Measurements from ENCODE around the gene NTRK2.

DNA sequence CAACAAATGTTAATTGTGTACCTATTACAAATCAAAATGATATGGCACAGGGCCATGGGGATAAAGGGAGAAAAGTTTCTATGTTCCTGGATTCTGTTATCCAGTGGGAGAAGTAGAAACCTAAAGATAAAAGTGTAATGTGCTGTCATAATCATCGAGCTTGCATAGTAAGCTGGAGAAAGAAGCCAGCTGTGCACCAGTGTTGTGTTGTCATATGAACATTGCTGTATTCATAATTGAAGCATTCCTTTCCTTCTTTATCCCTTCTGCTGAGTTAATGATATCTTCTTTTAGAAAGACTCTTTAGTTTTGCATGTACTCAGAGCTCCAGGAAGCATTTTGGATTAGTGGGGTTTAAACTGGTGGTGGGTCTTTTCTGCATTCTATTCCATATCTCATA is 39.5 kb downstream of the NTRK2 start:
- TF ChIP-seq EZH2 (IDR thresholded peaks at IDR 0.05; ENCODE audit: low read length), result no peak
- TF ChIP-seq, protein P1, sequence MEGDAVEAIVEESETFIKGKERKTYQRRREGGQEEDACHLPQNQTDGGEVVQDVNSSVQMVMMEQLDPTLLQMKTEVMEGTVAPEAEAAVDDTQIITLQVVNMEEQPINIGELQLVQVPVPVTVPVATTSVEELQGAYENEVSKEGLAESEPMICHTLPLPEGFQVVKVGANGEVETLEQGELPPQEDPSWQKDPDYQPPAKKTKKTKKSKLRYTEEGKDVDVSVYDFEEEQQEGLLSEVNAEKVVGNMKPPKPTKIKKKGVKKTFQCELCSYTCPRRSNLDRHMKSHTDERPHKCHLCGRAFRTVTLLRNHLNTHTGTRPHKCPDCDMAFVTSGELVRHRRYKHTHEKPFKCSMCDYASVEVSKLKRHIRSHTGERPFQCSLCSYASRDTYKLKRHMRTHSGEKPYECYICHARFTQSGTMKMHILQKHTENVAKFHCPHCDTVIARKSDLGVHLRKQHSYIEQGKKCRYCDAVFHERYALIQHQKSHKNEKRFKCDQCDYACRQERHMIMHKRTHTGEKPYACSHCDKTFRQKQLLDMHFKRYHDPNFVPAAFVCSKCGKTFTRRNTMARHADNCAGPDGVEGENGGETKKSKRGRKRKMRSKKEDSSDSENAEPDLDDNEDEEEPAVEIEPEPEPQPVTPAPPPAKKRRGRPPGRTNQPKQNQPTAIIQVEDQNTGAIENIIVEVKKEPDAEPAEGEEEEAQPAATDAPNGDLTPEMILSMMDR (optimal IDR thresholded peaks at IDR 0.05 in 1 of 3, IDR thresholded peaks at IDR 0.05 in 1 of 3, conservative IDR thresholded peaks at IDR 0.05 in 1 of 3; ENCODE audit: extremely low read depth in 1 of 3, insufficient read depth in 2 of 3, low read length in 3 of 3), result no peak
